Measurements from ENCODE around the gene TCEA2. TPM values are rescaled to one million over a fixed set of nuclear protein-coding genes. Genes with fewer than 3 reads are reported as not detected.

The TCEA2 gene
- total and polyA plus RNA-seq, 9 of the 15 experiments (the other 6 are each of a cell fraction or from before 2014, with no cell fraction given): 1.4 to 28.7 (median 5.4) TPM

- TF ChIP-seq AFF4 (CRISPR knock-in tag; IDR thresholded peaks at IDR 0.05) (no peak), MEF2D (tag; conservative IDR thresholded peaks at IDR 0.05; ENCODE audit: low read depth) (no peak), ZBTB11 (CRISPR knock-in tag; IDR thresholded peaks at IDR 0.05) (no peak), ZNF764 (CRISPR knock-in tag; IDR thresholded peaks at IDR 0.05; ENCODE audit: low read depth) (no peak), ZC3H4 (CRISPR knock-in tag; IDR thresholded peaks at IDR 0.05; ENCODE audit: borderline replicate concordance) (no peak), CHAMP1 (IDR thresholded peaks at IDR 0.05) (no peak), ZNF12 (CRISPR knock-in tag; IDR thresholded peaks at IDR 0.05) (no peak), POLR2A (conservative IDR thresholded peaks at IDR 0.05) (no peak), SAFB2 (IDR thresholded peaks at IDR 0.05; ENCODE audit: borderline replicate concordance, low read depth, low read length, severe bottlenecking) (no peak), SRSF9 (IDR thresholded peaks at IDR 0.05; ENCODE audit: borderline replicate concordance, low read depth, low read length) (no peak)
Measured at GRCh38 chr20:64081624-64081964, 18.6 kb downstream of the TCEA2 start (continued).
